Mammary epithelial cell (primary cell): Measurements from ENCODE around the gene SLC44A1.

ENCODE experiments used
- EZH2 ChIP-seq: IDR thresholded peaks from 2 replicates; pipeline ENCODE4 v1.6.1; 2012; ENCODE audit warnings: low read length, inconsistent platforms, borderline replicate concordance
- TF ChIP-seq, protein P1 (sequence below), 2 donors: IDR thresholded peaks in 1 of 2; conservative IDR thresholded peaks in 1 of 2; 2 replicates each; pipeline ENCODE4 v1.5.1; 2011 to 2012; ENCODE audit warnings: inconsistent platforms in 2 of 2, low read length in 2 of 2, mild to moderate bottlenecking in 2 of 2, control low read depth in 1 of 2, low read depth in 1 of 2; ENCODE audit not compliant: insufficient read depth in 1 of 2; ENCODE audit errors: extremely low read depth in 1 of 2

DNA sequence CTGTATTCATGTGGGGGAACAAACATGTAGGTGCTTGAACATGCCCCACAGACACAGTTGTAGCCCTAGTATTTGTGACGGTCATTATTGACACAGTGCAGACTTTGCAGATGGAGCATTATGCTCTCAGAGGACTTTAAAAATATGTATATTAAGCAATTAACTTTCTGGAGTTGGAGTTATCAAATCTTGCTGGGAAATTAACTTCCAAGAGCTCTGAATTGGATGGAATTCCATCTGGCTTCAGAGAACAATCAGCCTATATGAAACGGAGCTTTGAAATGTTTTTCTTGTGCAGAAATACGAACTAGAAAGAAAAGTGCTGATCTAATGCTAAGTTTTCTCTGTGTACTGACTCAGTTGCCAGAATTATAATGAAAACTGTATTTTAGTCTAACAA lies 152.4 kb downstream of the SLC44A1 start:
- TF ChIP-seq, protein P1, sequence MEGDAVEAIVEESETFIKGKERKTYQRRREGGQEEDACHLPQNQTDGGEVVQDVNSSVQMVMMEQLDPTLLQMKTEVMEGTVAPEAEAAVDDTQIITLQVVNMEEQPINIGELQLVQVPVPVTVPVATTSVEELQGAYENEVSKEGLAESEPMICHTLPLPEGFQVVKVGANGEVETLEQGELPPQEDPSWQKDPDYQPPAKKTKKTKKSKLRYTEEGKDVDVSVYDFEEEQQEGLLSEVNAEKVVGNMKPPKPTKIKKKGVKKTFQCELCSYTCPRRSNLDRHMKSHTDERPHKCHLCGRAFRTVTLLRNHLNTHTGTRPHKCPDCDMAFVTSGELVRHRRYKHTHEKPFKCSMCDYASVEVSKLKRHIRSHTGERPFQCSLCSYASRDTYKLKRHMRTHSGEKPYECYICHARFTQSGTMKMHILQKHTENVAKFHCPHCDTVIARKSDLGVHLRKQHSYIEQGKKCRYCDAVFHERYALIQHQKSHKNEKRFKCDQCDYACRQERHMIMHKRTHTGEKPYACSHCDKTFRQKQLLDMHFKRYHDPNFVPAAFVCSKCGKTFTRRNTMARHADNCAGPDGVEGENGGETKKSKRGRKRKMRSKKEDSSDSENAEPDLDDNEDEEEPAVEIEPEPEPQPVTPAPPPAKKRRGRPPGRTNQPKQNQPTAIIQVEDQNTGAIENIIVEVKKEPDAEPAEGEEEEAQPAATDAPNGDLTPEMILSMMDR (conservative IDR thresholded peaks at IDR 0.05 in 1 of 2, IDR thresholded peaks at IDR 0.05 in 1 of 2; ENCODE audit: extremely low read depth in 1 of 2, insufficient read depth in 1 of 2, low read depth in 1 of 2, low read length in 2 of 2): no peak
- no peak for TF ChIP-seq EZH2
